GM20000 (cell line): ENCODE measurements around the gene CAMTA1.
A peak's percentile ranks its signal among the peaks of the same experiment; 100 is the strongest.

Source experiments
- DNase-seq: peaks from one replicate; pipeline ENCODE4 v3.0.0; 2012; ENCODE audit warnings: low spot score
- CTCF ChIP-seq: IDR thresholded peaks from 2 replicates; pipeline ENCODE4 v1.5.1; 2012; ENCODE audit warnings: mild to moderate bottlenecking, control low read depth; ENCODE audit errors: extremely low read depth, missing control alignments

CAMTA1 gene

DNA sequence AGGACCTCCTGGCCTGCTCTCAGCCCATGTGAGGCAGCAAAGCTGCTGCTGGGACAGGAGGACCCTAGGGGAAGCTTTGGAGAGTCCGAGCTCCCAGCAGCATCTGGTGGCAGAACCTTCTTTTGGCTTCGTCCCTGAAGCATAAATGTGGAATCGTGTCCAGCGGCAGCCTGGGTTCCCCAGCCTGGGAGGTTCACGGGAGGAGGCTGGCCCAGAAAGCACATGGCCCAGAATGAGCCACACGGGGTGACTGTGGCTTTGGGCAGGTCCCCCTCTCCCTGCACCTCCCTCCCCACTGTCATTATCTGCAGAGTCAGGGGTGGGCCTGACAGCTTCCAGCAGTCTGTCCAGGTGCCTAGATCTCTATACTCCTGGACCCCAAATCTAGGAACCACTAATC is 667.8 kb downstream of the CAMTA1 start:
- DNase-seq, result no peak
- TF ChIP-seq CTCF, result no peak

DNA sequence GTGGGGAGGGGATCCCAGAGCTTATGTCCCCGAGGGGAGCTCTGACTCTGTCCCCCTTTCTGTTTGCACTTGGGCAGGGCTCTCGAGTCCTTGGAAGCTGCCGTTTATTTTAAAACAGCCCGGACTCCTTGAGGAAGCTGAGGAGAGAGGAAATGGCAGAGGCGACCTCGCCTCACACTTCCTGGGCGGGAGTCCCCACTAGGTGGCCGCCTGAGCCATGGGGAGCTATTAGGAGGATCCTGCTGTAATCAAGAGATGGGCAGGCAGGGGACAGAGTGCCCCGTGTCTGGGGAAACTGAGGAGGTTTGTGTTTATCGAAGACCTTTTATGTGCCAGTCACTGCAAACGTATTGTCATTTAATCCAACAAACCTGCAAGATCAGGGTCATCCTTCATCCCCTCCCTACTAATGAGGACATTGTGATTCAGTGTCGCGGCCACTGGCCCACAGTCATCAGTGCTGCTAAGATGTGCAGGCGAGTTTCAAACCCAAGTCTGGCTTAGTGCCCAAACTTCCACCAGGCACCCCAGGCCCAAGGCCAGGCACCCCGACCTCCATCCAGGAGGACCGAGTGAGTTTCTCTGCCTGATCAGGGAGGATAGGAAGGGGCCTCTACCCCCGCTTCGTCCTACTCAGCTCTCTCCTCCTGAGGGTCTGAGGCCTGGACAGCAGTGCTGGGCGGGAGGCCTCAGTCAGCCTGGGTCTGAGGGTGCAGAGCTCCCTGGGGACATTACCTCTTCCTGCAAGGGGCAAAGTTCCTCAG is 669.0 kb downstream of the CAMTA1 start:
- TF ChIP-seq CTCF, result peak; percentile 21
- DNase-seq, result no peak

- TF ChIP-seq CTCF, result no peak
- DNase-seq, result no peak
Observed at GRCh38 chr1:7454895-7455784, 669.9 kb downstream of the CAMTA1 start.

- no peak for DNase-seq
- TF ChIP-seq CTCF, result no peak
Observed at GRCh38 chr1:7455796-7456721, 670.8 kb downstream of the CAMTA1 start.

DNA sequence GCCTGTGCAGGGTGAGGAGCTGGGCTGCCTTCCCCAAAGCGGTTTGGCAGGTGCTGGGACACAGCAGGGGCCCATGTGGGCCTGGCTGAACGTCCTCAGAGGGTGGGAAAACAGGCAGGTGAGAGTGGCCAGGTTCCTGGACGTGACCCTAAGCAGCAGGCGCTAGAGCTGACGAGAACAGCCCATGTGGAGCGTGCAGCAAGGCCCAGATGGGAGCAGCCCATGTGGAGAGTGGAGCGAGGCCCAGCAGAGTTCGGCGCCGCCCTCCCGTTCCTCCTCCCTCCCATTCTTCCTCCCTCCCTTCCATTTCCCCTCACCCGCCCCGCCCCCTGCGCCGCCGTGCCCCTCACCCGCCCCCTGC is 671.4 kb downstream of the CAMTA1 start:
- TF ChIP-seq CTCF, result no peak
- no peak for DNase-seq

DNA sequence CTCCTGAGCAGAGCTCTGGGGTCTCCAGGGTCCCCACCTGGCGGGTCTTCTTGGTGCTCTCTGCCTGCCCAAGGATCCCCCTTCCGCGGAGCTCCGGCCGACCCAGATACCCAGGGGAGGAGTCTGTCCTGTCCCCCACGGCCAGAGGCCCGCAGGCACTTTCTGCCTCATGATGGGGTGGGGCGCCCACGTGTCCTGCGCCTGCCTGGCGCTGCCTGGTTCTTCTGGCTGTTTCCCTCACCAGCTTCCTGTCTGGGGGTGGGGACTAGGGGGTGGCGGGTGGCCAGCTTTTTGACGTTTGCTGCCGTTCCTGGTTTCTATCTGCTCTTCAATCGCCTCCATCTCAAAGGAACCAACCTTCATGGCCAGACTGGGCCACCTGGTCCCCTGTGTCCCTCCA is 672.6 kb downstream of the CAMTA1 start:
- DNase-seq, result no peak
- no peak for TF ChIP-seq CTCF
